OCI-LY1 (cell line): ENCODE results near the gene ALPK3.

Experiments
- H2AFZ ChIP-seq: fragments of 200-600 bp; sonication (generic), shearing (Covaris generic); 2 replicates; pipeline ENCODE4 v1.6.0; 2014; ENCODE audit warnings: antibody characterized with exemption, mild to moderate bottlenecking, low read length
- H3F3A ChIP-seq: fragments of 200-600 bp; sonication (generic), shearing (Covaris generic); 2 replicates; pipeline ENCODE4 v1.6.0; 2014; ENCODE audit warnings: mild to moderate bottlenecking, antibody characterized with exemption, low read length, moderate library complexity; ENCODE audit not compliant: insufficient read depth
- H3K27ac ChIP-seq: fragments of 200-600 bp; sonication (generic); 2 replicates; pipeline ENCODE4 v1.5.1; 2014; ENCODE audit warnings: low read length, mixed run types, mild to moderate bottlenecking, low read depth; ENCODE audit not compliant: poor library complexity, severe bottlenecking
- H3K27me3 ChIP-seq: fragments of 200-600 bp; sonication (generic); 2 replicates; pipeline ENCODE4 v1.6.0; 2014; ENCODE audit warnings: antibody characterized with exemption, mild to moderate bottlenecking, low read length, moderate library complexity; ENCODE audit not compliant: insufficient read depth
- H3K36me3 ChIP-seq: fragments of 200-600 bp; sonication (generic); 2 replicates; pipeline ENCODE4 v1.6.1; 2014; ENCODE audit warnings: mild to moderate bottlenecking, antibody characterized with exemption, low read length, moderate library complexity, mixed read lengths; ENCODE audit not compliant: insufficient read depth
- H3K4me1 ChIP-seq: fragments of 200-600 bp; sonication (generic); 2 replicates; pipeline ENCODE4 v1.5.1; 2014; ENCODE audit warnings: mild to moderate bottlenecking, low read length, moderate library complexity; ENCODE audit not compliant: insufficient read depth, severe bottlenecking
- H3K4me2 ChIP-seq: fragments of 200-600 bp; sonication (generic), shearing (Covaris generic); 2 replicates; pipeline ENCODE4 v1.6.1; 2014; ENCODE audit warnings: low read length
- H3K4me3 ChIP-seq: fragments of 200-600 bp; sonication (generic); 2 replicates; pipeline ENCODE4 v1.5.1; 2014; ENCODE audit warnings: low read length, low read depth, mild to moderate bottlenecking, mixed read lengths; ENCODE audit not compliant: poor library complexity, severe bottlenecking
- H3K79me2 ChIP-seq: fragments of 200-600 bp; shearing (Covaris generic); 2 replicates; pipeline ENCODE4 v1.6.1; 2016; ENCODE audit warnings: mixed run types, low read length, mixed read lengths; ENCODE audit not compliant: insufficient read depth
- H3K9ac ChIP-seq: fragments of 200-600 bp; sonication (generic), shearing (Covaris generic); 2 replicates; pipeline ENCODE4 v1.6.1; 2014; ENCODE audit warnings: mild to moderate bottlenecking, low read length, mixed read lengths
- H3K9me2 ChIP-seq: fragments of 200-600 bp; sonication (generic), shearing (Covaris generic); 2 replicates; pipeline ENCODE4 v1.6.1; 2014; ENCODE audit warnings: low read depth, mild to moderate bottlenecking, low read length, mixed read lengths
- H3K9me3 ChIP-seq: fragments of 200-600 bp; shearing (Covaris generic); 2 replicates; pipeline ENCODE4 v1.6.1; 2014; ENCODE audit warnings: low read length, mixed read lengths
- H4K20me1 ChIP-seq: fragments of 200-600 bp; sonication (generic), shearing (Covaris generic); 2 replicates; pipeline ENCODE4 v1.6.0; 2016; ENCODE audit warnings: mild to moderate bottlenecking, low read length; ENCODE audit not compliant: insufficient read depth
- EZH2 ChIP-seq: fragments of 200-600 bp; sonication (generic), shearing (Covaris generic); IDR thresholded peaks from 2 replicates; pipeline ENCODE4 v1.8.0; 2017; ENCODE audit warnings: borderline replicate concordance, mixed run types, mild to moderate bottlenecking, antibody characterized with exemption, low read length, moderate library complexity, mixed read lengths
- TF ChIP-seq, protein P1 (sequence below): fragments of 200-600 bp; sonication (generic), shearing (Covaris generic); IDR thresholded peaks from 2 replicates; pipeline ENCODE4 v1.5.1; 2017; ENCODE audit warnings: mild to moderate bottlenecking, antibody characterized with exemption, low read length, moderate library complexity, mixed read lengths

The ALPK3 gene

DNA sequence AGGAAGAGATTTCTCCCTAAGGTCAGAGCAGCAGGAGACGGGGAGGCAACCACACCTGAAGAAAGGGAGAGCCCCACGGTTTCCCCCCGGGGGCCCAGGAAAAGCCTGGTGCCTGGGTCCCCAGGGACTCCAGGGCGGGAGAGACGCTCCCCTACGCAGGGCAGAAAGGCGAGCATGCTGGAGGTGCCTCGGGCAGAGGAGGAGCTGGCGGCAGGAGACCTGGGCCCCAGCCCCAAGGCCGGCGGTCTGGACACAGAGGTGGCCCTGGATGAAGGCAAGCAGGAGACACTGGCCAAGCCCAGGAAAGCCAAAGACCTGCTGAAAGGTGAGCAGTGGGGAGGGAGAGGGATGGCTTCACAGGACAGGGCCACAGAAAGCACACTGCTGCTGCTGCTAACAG is 41.1 kb downstream of the ALPK3 start:
- Histone ChIP-seq H3K79me2 (no peaks in the 10 kb centered on the region), H3K36me3 (no peaks in the 10 kb centered on the region), H3K9me2 (no peaks in the 10 kb centered on the region), H3K4me1 (no peaks in the 10 kb centered on the region), H3F3A (no peaks in the 10 kb centered on the region), H3K9ac (no peak overlapping the region), H4K20me1 (no peaks in the 10 kb centered on the region), H3K27ac (no peak overlapping the region), H3K27me3 (no peaks in the 10 kb centered on the region; the same call in 1 of the 2 replicates), H2AFZ (no peak overlapping the region), H3K4me2 (no peak overlapping the region), H3K9me3 (no peaks in the 10 kb centered on the region), H3K4me3 (no peak overlapping the region)
- TF ChIP-seq, protein P1, sequence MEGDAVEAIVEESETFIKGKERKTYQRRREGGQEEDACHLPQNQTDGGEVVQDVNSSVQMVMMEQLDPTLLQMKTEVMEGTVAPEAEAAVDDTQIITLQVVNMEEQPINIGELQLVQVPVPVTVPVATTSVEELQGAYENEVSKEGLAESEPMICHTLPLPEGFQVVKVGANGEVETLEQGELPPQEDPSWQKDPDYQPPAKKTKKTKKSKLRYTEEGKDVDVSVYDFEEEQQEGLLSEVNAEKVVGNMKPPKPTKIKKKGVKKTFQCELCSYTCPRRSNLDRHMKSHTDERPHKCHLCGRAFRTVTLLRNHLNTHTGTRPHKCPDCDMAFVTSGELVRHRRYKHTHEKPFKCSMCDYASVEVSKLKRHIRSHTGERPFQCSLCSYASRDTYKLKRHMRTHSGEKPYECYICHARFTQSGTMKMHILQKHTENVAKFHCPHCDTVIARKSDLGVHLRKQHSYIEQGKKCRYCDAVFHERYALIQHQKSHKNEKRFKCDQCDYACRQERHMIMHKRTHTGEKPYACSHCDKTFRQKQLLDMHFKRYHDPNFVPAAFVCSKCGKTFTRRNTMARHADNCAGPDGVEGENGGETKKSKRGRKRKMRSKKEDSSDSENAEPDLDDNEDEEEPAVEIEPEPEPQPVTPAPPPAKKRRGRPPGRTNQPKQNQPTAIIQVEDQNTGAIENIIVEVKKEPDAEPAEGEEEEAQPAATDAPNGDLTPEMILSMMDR: no peak

DNA sequence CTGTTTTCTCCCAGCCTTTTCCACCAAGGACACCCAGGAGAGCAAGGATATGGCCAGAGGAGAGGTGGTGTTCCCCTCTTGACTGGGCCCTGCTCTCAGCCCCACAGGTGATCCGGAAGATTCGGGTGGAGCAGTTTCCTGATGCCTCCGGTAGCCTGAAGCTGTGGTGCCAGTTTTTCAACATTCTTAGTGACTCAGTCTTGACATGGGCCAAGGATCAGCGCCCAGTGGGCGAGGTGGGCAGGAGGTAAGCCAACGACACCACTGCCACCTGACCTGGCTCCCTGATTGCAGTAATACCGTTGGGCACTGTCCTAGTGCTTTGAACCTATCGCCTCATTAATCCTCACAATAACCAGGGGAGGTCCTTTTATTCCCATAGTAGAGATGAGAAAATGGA is 42.0 kb downstream of the ALPK3 start:
- Histone ChIP-seq H3K79me2 (no peaks in the 10 kb centered on the region), H3K4me1 (no peaks in the 10 kb centered on the region), H3K27ac (no peak overlapping the region), H3K4me2 (no peak overlapping the region), H3K9me3 (no peaks in the 10 kb centered on the region), H3K4me3 (no peak overlapping the region), H3K9ac (no peak overlapping the region), H3K9me2 (no peaks in the 10 kb centered on the region), H3K36me3 (no peaks in the 10 kb centered on the region), H4K20me1 (no peaks in the 10 kb centered on the region), H2AFZ (no peak overlapping the region), H3K27me3 (no peaks in the 10 kb centered on the region; the same call in 1 of the 2 replicates), H3F3A (no peaks in the 10 kb centered on the region)
- TF ChIP-seq, protein P1: no peak
- TF ChIP-seq EZH2: no peak

DNA sequence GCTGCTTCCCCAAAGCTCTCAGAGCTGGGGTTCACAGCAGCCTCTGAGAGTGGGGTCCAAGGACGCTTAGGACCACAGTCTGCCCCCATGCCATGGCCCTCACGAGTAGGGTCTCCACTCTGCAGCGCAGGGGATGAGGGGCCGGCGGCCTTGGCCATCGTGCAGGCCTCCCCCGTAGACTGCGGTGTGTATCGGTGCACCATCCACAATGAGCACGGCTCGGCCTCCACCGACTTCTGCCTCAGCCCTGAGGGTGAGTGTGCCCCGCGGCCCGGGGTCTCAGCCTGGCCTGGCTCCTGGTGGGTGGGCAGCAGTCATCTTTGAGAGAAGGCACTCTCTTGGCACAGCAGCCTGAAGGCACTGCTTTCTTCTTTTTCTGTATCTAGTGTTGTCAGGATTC is 42.5 kb downstream of the ALPK3 start:
- no peak overlapping the region for H3K27ac ChIP-seq
- H3F3A ChIP-seq: no peaks in the 10 kb centered on the region
- no peak overlapping the region for H2AFZ ChIP-seq
- no peaks in the 10 kb centered on the region; the same call in 1 of the 2 replicates for H3K27me3 ChIP-seq
- H3K4me2 ChIP-seq: no peak overlapping the region
- no peak for TF ChIP-seq EZH2
- TF ChIP-seq, protein P1: no peak
- no peaks in the 10 kb centered on the region for H3K79me2 ChIP-seq
- H3K9me3 ChIP-seq: no peaks in the 10 kb centered on the region
- H3K9me2 ChIP-seq: no peaks in the 10 kb centered on the region
- H3K9ac ChIP-seq: no peak overlapping the region
- no peaks in the 10 kb centered on the region for H4K20me1 ChIP-seq
- no peaks in the 10 kb centered on the region for H3K36me3 ChIP-seq
- H3K4me1 ChIP-seq: no peaks in the 10 kb centered on the region
- no peak overlapping the region for H3K4me3 ChIP-seq
